GM18520 (cell line): ENCODE measurements around the gene CHKB.

Experiments used
- ATAC-seq: cut with Tn5 transposase; IDR thresholded peaks from one replicate; pipeline ENCODE4 v1.9.1; 2021; ENCODE audit not compliant: unreplicated experiment

Gene CHKB

DNA sequence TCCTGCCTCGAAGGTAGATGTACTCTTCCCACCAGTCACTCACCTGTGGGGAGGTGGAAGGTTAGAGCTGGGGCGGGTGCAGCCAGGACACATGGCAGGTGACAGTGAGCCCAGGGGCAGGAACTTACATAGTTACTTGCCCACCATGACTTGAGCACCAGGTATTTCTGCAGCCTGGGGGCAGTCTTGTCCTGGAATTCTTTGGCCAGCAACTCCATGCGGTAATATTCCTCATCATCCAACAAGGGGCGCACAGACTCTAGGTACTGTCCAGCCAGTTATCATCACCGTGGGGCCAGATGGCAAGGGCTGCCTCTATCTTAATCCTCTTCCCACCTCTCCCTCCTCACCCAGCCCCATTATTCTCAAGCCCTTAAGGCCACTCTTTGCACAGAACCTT lies 6.6 kb downstream of the CHKB start:
- ATAC-seq: no peak

DNA sequence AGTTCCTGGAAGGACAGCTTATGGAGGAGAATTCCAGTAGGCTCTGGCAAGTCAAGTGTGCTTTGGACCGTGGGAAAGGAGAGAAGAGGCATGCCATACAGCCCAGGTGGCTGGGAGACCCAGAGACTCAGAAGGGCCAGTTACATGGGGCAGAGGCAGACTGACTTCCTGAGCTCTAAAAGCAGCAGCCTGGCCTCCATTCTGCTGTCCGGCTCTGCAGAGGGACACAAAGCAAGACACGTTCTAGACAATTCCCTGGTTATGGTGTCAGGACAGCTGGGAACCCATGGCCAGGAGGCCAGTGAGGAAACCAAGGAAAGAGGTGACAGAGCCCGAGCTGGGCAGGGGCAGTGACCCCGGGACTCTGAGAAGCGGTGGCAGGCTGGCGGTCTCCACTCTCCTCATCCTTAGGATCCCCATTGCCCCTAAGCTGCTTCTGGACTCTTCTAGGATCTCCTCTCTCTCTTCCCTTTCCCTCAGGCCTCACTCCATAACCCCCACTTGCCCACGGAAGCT lies 7.2 kb downstream of the CHKB start:
- no peak for ATAC-seq

DNA sequence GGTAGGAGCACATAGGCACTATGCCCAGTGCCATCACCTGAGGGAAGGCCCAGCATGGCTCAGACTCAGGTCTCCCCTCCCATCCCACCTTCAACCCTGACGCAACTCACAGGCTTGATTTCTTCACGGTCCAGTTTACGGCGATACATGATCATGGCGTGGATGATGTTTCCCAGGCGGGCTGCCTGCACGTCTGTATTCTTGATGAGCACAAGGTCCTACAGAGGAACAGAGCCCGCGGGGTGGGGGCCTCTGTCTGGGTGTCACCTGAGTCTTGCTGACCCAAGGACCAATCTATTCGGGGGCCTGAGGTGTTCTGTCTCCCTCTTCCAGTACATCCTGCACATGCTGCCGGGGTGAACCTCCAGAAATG lies 8.3 kb downstream of the CHKB start:
- no peak for ATAC-seq

DNA sequence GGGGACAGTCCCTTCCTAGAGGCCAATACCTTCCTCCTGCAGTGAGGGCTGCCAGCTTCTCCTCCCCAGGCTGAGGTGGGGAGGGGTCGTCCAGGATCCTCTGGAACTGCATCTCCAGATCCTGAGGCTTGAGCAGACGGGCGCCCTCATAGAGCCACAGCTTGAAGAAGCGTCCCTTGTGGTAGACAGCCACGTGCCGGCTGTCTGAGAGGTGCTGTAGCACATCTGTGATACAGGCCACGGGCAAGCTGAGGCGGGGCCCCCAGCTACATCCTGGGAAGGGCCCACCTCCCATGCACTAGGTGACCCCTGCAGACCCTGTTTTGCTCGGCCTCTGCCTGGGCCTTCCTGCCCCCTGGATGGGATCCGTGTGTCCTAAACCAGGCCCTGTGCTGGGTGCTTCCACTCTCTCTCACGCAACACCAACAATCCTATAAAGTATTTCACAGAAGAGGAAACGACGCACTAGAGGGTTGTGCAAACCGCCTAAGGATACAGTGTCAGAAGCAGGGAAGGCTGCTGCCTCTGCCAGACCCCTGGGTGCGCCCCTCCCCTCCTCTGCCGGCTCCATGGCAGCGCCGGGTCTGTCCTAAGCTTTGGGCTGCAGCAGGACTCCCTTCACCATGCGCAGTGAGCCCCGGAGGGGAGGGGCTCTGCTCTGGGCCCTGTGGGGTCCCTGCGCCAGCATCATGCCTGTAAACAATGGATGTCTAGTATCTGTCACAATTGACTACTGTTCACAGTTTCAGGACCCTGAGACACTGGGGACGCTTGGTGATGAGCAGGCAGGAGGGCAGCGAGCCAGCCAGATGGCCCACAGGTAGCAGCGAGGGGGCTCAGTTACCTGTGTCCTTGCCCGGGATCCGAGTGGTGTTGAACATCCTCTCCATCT lies 8.9 kb downstream of the CHKB start:
- ATAC-seq: no peak

DNA sequence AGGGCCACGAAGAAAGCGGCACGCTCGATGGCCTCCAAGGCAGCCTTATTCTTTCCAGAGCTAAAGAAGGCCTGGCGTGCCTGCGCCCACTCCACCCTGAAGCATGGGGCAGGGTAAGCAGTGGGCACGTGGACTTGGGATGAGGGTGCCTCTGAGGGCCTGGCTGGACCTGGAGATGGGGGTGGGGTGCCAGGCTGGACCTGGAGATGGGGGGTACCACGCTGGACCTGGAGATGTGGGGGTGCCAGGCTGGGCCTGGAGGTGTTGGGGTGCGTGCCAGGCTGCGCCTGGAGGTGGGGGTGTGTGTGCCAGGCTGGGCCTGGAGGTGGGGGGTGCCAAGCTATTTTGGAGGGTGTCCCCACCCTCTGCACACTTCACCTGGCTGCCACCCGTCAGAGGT lies 9.7 kb downstream of the CHKB start:
- no peak for ATAC-seq

DNA sequence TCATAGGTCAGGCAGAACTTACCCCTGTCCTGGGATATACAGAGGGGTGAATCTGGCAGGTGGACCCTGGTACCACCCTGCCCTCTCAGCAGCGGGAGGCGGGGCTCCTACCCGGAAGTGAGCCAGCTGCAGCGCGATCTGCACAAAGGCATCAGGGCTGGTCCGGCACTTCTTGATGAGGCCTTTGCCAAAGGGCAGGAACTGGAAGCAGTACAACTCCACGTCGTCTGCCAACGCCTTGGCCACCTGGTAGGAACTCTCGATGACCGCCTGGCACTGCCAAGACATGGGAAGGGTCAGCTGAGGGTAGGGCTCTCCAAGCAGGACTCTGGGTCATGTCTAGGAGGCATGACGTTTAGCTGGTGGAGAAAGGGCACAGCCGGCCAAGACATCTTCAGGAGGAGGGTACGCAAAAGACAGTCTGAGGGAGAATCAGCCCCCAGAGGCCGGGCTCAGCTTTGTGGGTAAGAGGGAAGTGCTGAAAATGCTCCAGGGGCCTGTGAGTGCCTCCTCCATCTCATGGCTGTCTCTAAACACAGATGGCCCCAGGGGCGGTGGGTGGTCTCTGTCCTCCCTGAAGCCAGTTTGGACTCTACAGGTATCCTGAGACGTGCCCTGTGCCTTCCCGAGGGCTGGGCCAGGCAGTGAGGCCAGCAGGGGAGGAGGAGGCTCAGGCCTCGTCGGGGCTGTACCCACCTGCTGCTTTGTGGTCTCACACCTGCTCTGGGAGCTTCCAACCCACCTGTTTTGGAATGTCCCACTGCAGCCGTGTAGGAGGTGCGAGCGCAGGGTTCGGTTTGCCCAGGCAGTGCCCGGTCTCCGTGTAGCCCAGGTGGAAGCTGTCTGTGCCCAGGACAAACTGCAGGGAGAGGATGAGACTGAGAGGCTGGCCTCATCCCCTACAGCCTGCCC lies 11.1 kb downstream of the CHKB start:
- ATAC-seq: no peak

DNA sequence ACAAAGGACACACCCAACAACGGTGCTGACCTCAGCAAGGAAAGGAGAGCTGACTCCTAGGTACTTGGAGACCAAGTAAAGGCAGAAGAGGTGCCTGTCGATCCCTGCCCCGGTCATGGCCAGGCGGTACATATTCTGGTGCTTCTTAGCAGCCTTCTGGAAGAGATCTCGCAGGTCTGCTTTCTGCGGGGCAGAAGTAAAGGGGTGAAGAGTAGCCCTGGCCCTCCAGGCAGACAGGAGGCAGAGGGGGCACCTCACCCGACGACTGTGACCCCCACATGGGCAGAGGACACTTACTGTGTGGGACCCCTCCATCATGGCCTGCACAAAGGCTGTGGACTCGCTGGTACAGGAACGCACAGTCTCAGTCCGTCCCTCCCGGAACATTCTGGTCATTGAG lies 11.8 kb downstream of the CHKB start:
- no peak for ATAC-seq

DNA sequence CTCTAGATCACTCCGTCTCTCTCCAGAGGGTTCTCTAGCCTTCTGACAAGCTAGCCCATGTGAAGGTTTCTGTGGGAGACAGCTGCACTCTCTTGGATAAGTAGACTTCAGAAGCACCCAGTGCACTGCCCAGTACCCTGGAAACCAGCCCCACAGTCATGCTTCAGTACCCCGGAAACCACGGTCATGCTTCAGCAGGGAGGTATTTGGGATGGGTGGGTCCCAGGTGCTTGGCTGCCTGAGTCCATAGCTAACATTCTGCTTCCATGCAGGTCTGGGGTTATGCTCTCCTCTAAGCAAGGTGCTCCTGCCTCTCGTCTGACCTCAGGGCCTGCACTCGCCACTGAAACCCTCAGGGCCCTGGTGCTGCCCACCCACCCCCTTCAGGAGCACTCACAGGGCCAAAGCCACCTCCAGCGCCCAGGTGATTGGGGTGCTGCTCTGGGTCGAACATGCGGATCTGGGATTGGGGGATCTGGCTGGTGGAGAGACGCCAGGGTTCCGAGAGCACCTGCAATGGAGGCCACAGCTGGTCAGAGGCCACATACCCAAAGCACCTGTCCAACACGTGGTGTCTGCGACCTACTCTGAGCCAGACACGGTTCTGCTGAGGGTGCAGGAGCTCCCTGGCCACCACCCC lies 12.6 kb downstream of the CHKB start:
- ATAC-seq: no peak

DNA sequence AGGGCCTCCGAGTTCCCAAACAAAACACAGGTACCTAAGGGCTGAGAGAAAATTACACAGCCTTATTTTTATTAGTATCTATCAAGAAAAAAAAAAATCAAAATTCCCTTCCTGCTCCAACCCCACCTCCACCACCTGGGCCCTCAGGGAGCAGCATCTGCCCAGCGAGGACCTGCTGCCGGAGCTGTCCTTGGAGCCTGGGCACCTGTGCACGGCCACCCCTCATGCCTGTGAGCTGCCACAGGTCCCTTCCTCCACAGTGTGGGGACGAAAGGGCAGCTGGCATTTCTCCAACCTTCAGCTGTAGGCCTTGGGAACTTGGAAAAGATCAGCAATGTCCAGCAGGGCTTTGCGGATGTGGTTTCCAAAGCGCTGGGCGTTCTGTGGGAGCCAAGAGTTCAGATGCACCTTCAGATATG lies 13.6 kb downstream of the CHKB start:
- ATAC-seq: no peak

DNA sequence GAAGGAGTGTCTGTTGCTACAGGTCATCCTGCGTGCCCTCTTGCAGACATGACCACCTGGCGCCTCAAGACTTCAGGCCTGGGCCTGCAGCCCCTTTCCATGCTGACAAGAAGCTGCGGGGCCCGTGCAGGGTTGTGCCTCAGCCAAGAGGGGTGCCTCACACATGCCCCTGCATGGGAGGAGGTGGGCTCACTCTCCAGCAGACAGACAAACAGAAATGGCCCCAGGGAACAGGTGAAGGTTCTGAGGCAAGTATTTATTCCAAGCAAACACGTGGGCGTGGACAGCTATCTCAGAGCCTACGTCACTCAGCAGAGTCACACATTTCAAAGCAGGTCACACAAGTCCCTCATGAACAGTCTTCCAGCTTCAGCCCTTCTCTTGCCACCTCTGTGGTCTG lies 14.0 kb downstream of the CHKB start:
- no peak for ATAC-seq

DNA sequence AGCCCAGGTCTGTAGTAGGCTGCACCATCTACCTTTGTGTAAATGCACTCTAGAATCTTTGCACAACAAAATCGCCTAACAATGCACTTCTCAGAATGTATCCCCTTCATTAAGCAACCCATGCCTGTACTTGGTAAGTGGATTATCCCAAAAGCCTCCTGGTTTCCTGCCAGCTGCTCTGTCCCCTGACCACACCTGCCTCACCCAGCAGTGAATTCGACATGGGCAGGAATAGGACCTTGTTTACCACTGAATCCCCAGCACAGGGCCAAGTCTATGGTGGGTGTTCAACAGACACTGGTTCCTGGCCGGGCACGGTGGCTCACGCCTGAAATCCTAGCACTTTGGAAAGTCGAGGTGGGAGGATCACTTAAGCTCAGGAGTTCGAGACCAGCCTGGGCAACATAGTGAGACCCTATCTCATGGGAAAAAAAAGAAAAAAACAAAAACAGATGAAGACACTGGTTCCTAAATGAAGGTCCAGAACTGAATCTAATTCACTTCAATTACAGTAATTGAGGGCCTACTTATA lies 14.9 kb downstream of the CHKB start:
- no peak for ATAC-seq

DNA sequence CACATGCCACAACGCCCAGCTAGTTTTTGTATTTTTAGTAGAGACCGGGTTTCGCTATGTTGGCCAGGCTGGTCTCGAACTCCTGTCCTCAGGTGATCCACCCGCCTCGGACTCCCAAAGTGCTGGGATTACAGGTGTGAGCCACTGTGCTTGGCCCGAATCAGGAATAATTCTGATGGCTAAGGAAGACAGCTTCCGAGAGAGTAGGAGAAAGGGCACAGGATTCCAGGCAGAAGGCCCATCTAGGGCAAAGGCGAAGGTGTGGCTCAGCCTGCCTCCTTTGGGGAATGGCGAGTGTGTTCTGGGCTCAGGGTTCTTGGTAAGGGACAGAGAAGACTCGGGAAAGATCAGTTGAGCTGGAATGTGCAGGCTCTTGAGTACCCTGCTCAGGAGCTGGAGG lies 18.4 kb downstream of the CHKB start:
- ATAC-seq: no peak

DNA sequence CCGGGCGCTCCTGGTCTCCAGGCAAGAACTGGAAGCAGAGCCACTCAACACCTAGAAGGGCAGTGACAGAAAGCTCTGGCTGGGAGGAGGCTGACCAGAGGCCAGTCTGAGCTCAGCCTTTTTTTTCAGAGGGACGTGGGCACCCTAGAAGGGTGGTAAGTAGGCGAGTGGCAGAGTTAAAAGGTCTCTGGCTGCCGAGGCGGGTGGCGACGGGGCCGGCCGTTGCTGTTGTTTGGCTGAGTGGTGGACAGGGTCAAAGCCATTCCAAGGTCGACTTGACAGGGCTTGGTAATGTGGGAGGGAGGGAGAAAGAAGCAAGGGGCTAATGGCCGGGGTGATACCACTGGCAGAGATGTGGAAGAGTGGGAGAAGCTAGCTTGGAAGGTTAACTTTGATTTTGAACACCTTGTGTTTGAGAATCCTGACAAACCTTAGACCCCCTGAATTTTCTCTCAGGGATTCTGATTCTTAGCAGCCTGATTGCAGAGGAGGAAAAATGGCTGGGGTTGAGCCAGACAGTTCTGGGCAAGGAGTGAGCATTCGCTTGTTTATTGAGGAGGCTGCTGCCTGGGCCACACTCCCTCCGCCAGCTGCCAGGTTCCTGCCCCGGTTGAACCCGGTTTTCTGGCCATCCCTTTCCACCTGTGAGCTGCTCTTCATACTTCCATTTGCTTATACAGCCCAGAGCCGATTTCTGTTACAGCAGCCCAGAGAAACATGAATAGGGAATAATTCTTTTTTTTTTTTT lies 19.1 kb downstream of the CHKB start:
- no peak for ATAC-seq

DNA sequence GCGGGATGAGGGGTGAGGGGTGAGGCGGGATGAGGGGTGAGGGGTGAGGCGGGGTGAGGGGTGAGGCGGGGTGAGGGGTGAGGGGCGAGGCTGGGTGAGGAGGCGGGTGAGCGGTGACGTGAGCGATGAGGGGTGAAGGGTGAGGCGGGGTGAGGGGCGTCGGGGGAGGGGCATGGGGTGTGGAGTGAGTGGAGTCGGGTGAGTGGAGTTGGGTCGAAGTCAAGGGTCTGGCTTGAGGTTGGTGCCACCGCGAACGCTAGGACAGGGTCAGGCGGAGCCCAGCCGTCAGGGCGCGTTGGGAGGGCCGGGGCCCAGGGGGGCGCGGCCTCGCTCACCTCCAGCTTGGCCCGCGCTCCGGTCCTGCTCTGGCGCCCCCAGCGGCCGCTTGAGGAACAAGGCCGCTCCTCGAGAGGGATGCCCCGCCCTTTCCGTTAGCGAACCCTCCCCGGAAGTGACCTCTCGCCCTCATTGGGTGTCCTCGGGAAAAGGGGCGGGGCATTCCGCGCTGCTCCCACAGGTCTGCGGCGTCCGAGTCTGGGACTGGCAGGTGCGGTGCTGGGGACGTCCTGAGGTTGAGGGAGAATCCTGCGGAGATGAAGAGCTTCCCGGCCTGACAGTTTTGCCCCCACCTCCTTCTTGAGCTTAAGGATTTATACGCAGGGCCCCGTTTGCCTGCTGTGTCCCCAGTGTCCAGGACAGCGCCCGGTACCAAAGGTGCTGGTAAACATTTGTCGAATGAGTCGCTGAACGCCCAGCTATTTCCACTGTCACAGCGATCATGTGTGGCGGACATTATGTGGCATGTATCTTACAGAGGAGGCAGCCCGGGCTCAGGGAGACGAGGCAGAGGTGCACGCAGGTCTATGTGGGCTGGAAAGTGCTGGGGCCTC lies 19.9 kb downstream of the CHKB start, which contains the start of gene SYCE3:
SYCE3 (minus strand) TSS at position 397 of the 890 bp plus-strand sequence. CDS start 6,514 bp downstream, outside the sequence.
- ATAC-seq: peak; percentile 72

DNA sequence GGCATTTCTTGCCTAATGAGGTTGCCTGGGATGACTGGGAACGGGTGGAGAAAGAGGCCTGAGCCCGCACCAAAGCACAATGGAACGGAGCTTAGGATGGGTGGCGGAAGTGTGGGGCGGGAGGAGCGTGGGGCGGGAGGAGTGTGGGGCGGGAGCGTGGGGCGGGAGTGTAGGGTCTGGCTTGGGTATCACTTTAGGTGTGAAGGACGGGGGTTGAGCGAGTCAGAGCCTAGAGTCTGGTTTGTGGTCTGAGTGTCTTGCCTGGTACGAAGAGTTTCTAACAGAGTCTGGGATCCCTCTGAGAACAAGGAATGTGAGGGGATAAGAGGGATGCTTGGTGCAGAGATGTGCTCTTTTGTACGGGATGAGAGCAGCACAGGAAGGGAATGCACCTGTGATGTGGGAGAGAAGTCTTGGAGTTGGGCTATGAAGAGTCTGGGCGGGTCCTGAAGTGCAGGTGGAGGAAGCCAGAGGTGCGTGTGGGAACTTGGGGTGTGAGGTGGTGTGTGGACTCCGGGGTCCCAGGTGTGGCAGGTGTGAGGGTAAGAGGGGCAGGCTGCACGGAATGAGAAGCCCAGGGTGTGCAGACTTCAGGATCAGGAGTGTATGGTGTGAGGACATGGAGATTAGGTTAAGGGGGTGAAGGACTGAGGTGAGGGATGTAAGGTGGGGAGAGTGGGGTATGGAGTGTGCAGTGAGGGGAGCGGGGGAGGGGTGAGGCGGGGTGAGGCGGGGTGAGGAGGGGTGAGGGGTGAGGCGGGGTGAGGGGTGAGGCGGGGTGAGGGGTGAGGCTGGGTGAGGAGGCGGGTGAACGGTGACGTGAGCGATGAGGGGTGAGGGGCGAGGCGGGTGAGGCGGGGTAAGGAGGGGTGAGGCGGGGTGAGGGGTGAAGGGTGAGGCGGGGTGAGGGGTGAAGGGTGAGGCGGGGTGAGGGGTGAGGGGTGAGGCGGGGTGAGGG lies 21.0 kb downstream of the CHKB start:
- no peak for ATAC-seq

DNA sequence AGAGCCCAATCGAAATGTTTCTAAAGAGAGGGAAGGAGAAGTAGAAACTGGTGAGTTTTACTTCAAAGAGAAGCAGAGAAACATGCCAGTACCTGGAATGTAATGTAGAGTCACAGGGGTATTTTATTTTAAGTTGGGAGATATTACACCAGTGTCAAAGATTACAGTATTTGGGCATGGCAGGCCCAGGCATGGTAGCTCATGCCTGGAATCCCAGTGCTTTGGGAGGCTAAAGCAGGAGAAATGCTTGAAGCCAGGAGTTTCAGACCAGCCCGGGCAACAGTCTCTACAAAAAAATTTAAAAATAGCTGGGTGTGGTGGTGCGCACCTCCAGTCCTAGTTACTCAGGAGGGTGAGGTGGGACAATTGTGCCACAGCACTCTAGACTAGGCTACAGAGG lies 22.6 kb downstream of the CHKB start:
- ATAC-seq: no peak

DNA sequence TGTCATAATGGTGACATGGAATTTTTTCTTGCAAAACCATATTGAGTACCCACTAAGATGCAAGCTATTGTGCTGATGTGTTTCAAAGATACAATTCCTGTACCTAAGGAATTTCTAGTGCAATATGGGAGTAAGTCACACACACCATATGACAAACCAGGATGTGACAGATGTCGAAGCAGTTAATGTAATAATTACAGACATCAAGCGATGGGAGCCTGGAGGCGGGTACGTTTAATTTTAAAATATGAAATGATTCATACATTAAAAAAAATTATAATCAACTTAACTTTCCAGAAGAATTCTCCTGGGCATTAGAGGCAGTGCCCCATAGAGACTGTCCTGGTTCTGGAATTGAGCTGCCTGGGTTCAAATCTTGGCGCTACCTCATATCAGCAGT lies 25.9 kb downstream of the CHKB start:
- ATAC-seq: no peak

DNA sequence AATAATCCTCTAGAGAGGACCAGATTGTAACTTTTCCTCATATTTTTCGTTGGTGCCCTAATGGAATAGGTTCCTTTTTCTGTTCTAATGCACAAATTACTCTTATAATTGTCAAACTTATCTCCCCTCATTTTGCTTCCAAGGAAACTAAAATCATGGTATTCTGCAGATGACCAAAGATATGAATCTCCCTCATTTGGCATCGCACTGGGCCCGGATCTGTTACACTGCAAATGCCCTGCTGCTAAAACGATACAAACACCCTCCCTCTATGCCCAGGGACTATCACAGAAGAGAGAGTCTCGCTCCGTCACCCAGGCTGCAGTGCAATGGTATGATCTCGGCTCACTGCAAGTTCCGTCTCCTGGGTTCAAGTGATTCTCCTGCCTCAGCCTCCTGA lies 29.3 kb downstream of the CHKB start:
- ATAC-seq: no peak
